ENCODE results near the gene TRIM41. TPM values are rescaled to one million over a fixed set of nuclear protein-coding genes. Genes with fewer than 3 reads are reported as not detected.

The TRIM41 gene
- total and polyA plus RNA-seq, 2 of the 13 experiments (the other 11 are each of a cell fraction or from before 2014, with no cell fraction given) = 10.2 to 16.7 TPM

GRCh38 chr5:181190711-181191525 lies 32.2 kb upstream of the TRIM41 start (continued):
- TF ChIP-seq BRD4 (CRISPR knock-in tag; IDR thresholded peaks at IDR 0.05) = peak; percentile 16; the same call in 1 of the 2 replicates
- no peak for TF ChIP-seq PHF20 (CRISPR knock-in tag; IDR thresholded peaks at IDR 0.05)
- TF ChIP-seq ZNF704 (CRISPR knock-in tag; IDR thresholded peaks at IDR 0.05; ENCODE audit: borderline replicate concordance) = no peak; the same call in 1 of the 2 replicates
- no peak for TF ChIP-seq ZNF570 (CRISPR knock-in tag; IDR thresholded peaks at IDR 0.05; ENCODE audit: borderline replicate concordance)
- no peak for TF ChIP-seq NFE2L1 (CRISPR knock-in tag; IDR thresholded peaks at IDR 0.05; ENCODE audit: borderline replicate concordance)
- no peak for TF ChIP-seq ZHX1 (CRISPR knock-in tag; IDR thresholded peaks at IDR 0.05; ENCODE audit: low read depth)
- peak; percentile 30; the same call in 1 of the 2 replicates for TF ChIP-seq IKZF5 (CRISPR knock-in tag; IDR thresholded peaks at IDR 0.05)
- TF ChIP-seq ZNF18 (CRISPR knock-in tag; IDR thresholded peaks at IDR 0.05; ENCODE audit: insufficient replicate concordance) = no peak
- peak; percentile 54; the same call in 1 of the 2 replicates for TF ChIP-seq E2F5 (CRISPR knock-in tag; conservative IDR thresholded peaks at IDR 0.05)
- TF ChIP-seq RFX1 (IDR thresholded peaks at IDR 0.05) = no peak
- no peak for TF ChIP-seq RAD21 (CRISPR knock-in tag; IDR thresholded peaks at IDR 0.05)
- TF ChIP-seq ZFP82 (CRISPR knock-in tag; IDR thresholded peaks at IDR 0.05; ENCODE audit: borderline replicate concordance) = no peak
- no peak for TF ChIP-seq ZNF652 (CRISPR knock-in tag; IDR thresholded peaks at IDR 0.05; ENCODE audit: borderline replicate concordance, low read depth)
